Measurements from ENCODE around the gene ZMYM4. TPM values are rescaled to one million over a fixed set of nuclear protein-coding genes. Genes with fewer than 3 reads are reported as not detected.
"Not testable (repeated sequence)": the region's sequence is repeated elsewhere in the genome, so short reads cannot be mapped to it uniquely, and the experiment has no call there.

ZMYM4 gene
- total RNA-seq, 1 donor from 2014 or later = 22.8 TPM

DNA sequence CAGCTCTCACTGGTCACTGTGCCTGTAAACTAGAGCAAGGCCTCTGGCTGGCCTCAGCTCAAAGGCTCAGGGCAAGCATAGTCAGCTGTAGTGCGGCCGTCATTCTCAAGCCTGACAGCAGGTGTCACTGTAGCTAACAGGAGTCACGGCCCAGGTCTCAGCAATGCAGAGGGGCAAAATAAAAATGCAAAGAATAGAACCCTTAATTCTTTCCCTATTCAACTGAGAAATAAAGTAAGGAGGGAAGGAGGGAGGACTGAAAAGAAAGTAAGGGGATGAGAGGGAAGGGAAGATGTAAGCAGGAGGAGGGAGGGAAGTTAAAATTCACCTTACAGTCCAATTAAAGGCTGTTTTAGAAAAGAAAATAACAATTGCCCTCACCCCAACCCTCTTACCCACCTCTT is 182.6 kb downstream of the ZMYM4 start:
- DNase-seq (ENCODE audit: low read depth in 2 of 2) = peak; percentile 86

- DNase-seq (ENCODE audit: low read depth in 2 of 2) = peak in 1 of 2 donors; percentile 80
Measured at GRCh38 chr1:35452106-35452774, 183.7 kb downstream of the ZMYM4 start.

GRCh38 chr1:35453031-35453430 is 184.5 kb downstream of the ZMYM4 start:
- DNase-seq (ENCODE audit: low read depth in 2 of 2) = no peak

- no peak for DNase-seq (ENCODE audit: low read depth in 2 of 2)
Measured at GRCh38 chr1:35454176-35454575, 185.7 kb downstream of the ZMYM4 start.

DNA sequence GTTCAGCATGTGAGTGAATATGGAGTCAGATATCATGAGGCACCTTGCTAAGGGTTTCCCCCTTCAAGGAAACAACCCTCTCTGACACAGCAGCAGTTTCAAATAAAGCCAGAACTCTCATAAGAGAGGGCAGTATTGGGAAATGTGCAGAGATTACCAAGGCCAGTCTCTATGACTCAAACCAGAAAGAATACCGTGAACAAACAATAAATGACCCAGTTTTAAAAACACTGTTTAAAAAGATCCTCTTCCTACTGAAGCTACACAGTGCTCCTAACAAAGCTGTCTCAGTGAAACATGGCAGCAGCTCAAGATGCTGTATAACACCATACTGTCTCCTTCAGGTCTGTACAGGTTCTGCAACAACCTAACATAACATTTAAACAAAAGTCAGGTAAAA is 186.1 kb downstream of the ZMYM4 start:
- peak; percentile 27 to 29 for DNase-seq (ENCODE audit: low read depth in 2 of 2)

DNA sequence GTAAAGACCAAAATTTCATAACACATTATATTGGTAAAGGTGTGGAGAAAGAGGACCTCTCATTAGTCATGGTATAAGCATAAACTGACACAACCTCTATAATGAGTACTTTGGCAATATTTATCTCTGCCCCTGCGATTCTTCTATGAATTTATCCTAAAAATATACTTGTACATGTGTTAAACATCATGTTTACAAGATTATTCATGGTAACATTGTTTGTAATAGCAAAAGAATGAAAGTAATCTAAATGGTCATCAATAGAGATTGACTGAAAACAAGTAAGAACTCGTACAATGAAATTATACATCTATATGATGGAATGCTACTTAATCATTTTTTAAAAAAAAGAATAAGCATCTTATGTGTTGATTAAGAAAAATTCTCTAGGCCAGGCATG is 192.3 kb downstream of the ZMYM4 start:
- DNase-seq (ENCODE audit: low read depth in 2 of 2) = no peak

GRCh38 chr1:35461966-35462651 is 193.6 kb downstream of the ZMYM4 start:
- DNase-seq (ENCODE audit: low read depth in 2 of 2) = no peak

DNA sequence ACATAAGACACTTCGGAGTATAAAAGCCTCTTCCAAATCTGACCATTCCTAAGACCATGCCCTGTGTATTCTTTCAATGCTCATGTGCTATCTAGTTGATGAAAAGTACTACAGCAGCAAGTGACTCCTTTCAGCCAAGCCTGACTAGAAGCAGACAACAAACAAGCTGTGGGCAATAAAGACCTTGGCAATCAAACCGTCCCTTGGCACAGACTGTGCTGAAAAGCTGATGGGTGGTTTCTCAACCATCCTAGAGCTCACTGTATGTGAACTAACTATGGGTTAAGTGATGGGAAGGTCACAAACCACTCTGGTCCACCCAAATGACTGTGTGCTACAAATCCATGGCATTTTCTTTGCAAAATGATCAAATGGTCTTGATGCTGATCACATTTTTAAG is 194.7 kb downstream of the ZMYM4 start:
- no peak for DNase-seq (ENCODE audit: low read depth in 2 of 2)

- DNase-seq (ENCODE audit: low read depth in 2 of 2) = not testable (repeated sequence)
Measured at GRCh38 chr1:35463749-35464148, 195.2 kb downstream of the ZMYM4 start.

- no peak for DNase-seq (ENCODE audit: low read depth in 2 of 2)
Measured at GRCh38 chr1:35466120-35466519, 197.6 kb downstream of the ZMYM4 start.

- DNase-seq (ENCODE audit: low read depth in 2 of 2) = no peak
Measured at GRCh38 chr1:35470977-35471613, 202.6 kb downstream of the ZMYM4 start.

Other genes with a start within 250 kb of the ZMYM4 start
- 7.0 and 9.1 TPM in 2 replicates for gene ZMYM6, start 236.8 kb upstream of the ZMYM4 start, total RNA-seq
- gene ZMYM1, start 189.3 kb upstream of the ZMYM4 start, total RNA-seq = 11.8 and 12.7 TPM in 2 replicates
- 125 TPM in 2 replicates for gene SFPQ, start 75.6 kb upstream of the ZMYM4 start, total RNA-seq